ENCODE results near the gene CCDC9B.
A peak's percentile ranks its signal among the peaks of the same experiment; 100 is the strongest.

CCDC9B gene

GRCh38 chr15:40328751-40329150 is 12.0 kb downstream of the CCDC9B start:
- DNase-seq (ENCODE audit: low read depth) = no peak
- no peak for TF ChIP-seq CTCF (conservative IDR thresholded peaks at IDR 0.05; ENCODE audit: low read depth, low read length)

GRCh38 chr15:40328176-40328575 is 12.6 kb downstream of the CCDC9B start:
- no peak overlapping the region for H3K4me3 ChIP-seq (ENCODE audit: low read length)
- no peak for DNase-seq (ENCODE audit: low read depth)
- TF ChIP-seq CTCF (conservative IDR thresholded peaks at IDR 0.05; ENCODE audit: low read depth, low read length) = no peak

More at GRCh38 chr15:40328751-40329150, 12.0 kb downstream of the CCDC9B start:
- H3K4me3 ChIP-seq (ENCODE audit: low read length) = no peak overlapping the region

GRCh38 chr15:40327457-40327856 is 13.3 kb downstream of the CCDC9B start:
- no peak for TF ChIP-seq CTCF (conservative IDR thresholded peaks at IDR 0.05; ENCODE audit: low read depth, low read length)
- H3K4me3 ChIP-seq (ENCODE audit: low read length) = no peak overlapping the region
- DNase-seq (ENCODE audit: low read depth) = no peak

GRCh38 chr15:40325700-40326099 is 15.0 kb downstream of the CCDC9B start:
- TF ChIP-seq CTCF (conservative IDR thresholded peaks at IDR 0.05; ENCODE audit: low read depth, low read length) = no peak
- DNase-seq (ENCODE audit: low read depth) = no peak
- peak overlapping the region; percentile 58 for H3K4me3 ChIP-seq (ENCODE audit: low read length)

GRCh38 chr15:40325188-40325587 is 15.6 kb downstream of the CCDC9B start:
- no peak for DNase-seq (ENCODE audit: low read depth)
- TF ChIP-seq CTCF (conservative IDR thresholded peaks at IDR 0.05; ENCODE audit: low read depth, low read length) = no peak
- peak overlapping the region; percentile 58 for H3K4me3 ChIP-seq (ENCODE audit: low read length)

GRCh38 chr15:40323953-40324937 is 16.5 kb downstream of the CCDC9B start:
- no peak for DNase-seq (ENCODE audit: low read depth)
- peak overlapping the region; percentile 58 for H3K4me3 ChIP-seq (ENCODE audit: low read length)
- TF ChIP-seq CTCF (conservative IDR thresholded peaks at IDR 0.05; ENCODE audit: low read depth, low read length) = no peak
